HG02571 (cell line): Measurements from ENCODE around the gene SERPING1.

Experiments
- ATAC-seq: cut with Tn5 transposase; IDR thresholded peaks from one replicate; pipeline ENCODE4 v1.9.1; 2021; ENCODE audit warnings: mild to moderate bottlenecking, moderate library complexity; ENCODE audit not compliant: unreplicated experiment

SERPING1 gene

DNA sequence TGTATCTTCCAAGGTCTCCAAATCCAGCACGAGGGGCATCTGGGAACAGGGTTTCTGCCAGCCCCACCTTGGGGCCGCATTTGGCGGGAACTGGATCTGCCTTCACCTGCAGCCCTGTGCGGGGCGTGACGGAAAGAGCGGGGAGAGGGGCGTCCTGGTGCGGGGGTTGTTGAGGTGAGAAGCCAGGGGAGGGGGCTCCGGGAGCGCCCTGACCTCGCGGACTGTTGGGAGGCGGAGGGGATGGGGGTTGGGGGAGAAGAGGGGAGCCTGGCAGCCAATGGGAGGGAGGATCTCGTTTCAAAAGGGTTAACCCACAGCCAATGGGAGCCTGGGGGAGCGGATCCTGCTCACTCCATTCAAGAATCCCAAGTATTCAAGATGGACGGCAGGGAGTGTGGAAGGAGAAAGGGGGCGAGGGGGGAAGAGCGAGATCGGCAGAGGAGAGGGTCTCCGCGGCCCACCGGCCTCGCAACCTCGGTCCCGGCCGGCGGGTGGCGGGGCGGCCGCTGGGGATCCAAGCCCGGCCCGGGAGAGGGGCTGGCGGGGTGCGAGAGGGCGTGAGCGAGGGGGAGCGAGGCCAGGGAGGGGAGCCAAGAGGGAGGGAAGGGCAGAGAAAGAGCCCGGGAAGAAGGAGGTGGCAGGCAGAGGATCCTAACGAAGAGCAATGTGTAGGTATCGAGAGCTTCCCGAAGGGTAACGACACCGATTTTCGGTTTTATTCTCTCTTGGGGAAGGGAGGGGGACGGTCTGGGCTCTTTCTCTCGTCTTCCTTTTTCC is 40.7 kb downstream of the SERPING1 start:
- no peak for ATAC-seq

DNA sequence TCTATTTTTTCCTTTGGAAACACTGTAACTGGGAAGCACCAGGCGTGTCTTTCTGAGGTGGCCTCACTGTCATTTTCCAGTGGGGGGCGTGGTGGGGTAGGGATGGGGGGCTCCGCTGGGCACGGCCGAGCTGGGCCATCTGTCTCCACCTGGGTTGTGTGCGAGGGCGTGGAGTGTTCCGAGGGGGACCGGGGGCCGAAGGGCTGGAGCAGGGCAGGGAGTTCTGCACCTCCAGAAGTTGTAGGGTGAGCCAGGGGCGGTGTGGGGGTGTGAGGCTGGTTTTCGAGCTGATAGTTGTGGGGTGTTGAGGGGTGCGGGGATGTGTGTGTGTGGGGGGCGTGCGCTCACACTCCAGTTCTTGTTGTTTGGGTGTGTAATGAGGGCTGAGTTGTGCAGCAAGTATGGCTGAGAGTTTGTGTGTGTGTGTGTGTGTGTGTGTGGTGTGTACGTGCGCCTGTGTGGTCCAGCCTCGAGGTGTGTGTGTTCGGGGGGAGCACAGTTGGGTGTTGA is 41.4 kb downstream of the SERPING1 start:
- ATAC-seq: no peak

GRCh38 chr11:57639321-57640067 is 42.0 kb downstream of the SERPING1 start:
- no peak for ATAC-seq

DNA sequence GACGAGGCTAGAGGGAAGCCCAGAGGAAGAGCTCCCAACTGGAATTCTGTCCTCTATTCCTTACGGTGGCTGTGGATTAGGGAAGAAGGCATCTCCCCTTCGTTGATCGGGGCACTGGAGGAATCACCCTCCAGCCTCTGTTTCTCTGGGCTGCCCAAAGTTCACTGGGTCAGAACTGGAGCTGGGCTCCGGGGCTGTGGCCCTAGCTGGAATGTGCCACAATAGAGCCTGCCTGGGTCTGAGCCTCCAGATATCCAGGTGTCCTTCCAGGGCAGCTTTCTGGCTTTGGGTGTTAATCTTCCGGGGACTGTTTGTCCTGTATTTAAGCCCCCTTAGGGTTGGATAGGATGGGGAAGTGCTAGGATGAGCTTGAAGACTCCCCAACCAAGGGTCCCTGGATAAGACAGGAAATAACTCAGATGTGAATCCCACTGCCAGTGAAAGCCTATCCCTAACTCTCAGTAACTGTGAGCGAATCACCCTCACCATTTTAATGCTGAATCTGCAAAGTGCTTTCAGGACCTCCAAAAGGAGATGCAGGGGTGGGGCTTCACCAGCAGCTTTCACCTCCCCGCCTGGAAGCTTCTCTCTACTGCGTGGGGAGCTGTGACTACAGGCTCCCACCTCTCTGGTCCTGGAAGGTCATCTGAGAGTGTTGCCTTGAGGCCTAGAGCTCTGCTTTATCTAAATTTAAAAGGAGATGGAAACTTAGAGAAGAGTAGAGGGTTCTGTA is 42.7 kb downstream of the SERPING1 start:
- no peak for ATAC-seq

GRCh38 chr11:57641011-57641807 is 43.7 kb downstream of the SERPING1 start:
- ATAC-seq: no peak

DNA sequence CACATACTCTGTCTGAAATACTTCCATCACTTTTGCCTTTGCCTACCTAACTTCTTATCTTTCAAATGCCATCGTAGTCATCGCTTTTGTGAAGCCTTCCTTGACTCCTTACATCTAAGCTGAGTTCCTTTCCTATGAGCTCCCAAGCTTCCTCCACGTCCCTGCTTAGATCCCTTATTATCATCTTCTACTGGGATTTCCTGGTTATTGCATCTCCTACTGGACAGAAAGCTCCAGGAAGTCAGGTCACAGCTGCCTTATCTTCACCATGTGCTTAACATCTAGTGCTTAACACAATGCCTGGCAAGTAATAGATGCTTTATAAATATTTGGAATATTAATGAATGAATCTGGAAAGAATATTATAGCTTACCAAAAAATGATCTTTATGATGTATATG is 46.3 kb downstream of the SERPING1 start:
- no peak for ATAC-seq

GRCh38 chr11:57644748-57645688 is 47.5 kb downstream of the SERPING1 start:
- peak; percentile 50 for ATAC-seq

- ATAC-seq: no peak
These were observed 48.2 kb downstream of the SERPING1 start for GRCh38 chr11:57645689-57646085.

- no peak for ATAC-seq
These were observed 48.8 kb downstream of the SERPING1 start for GRCh38 chr11:57646194-57646798.

DNA sequence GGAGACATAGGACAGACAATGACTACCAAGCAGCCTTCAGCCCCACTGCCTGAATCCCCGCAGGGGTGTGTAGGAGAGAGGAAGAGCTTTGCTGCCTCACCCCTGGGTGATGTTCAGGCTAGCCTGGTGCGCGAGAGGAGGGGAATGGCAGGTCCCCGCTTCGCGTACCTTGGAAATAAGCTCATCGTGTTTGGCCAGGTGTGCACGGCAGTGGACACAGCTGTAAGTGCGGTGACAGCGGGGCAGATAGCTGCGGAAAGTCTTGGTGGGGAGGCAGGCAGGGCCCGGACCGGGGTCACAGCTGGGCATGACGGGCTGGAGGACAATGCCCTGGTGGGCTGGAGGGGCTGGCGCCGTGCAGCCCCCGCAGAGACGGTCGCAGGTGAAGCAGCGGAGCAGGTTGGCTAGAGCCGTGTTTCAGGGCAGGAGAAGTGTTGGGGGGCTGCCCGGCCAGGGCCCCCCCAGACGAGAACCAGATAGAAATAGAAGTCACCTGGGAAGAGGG is 49.4 kb downstream of the SERPING1 start:
- no peak for ATAC-seq

DNA sequence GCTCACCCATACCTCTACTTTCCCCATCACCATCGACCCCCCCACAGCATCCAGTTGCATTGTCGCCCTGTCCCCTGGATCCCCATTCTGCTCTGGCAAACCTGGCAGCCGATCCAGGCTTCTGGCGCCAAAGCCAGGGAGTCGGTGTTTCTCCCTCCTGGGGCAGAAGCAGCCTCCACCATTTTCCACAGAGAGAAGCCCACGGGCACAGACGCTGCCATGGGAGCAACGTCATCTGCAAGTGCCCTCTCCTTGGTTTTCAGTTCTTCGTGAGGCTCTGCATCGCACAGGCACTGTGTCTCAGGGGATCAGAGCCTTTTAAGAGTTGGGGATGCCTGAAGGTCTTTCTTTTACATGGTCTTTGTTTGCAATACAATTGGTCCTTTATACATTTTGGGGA is 49.9 kb downstream of the SERPING1 start:
- no peak for ATAC-seq

DNA sequence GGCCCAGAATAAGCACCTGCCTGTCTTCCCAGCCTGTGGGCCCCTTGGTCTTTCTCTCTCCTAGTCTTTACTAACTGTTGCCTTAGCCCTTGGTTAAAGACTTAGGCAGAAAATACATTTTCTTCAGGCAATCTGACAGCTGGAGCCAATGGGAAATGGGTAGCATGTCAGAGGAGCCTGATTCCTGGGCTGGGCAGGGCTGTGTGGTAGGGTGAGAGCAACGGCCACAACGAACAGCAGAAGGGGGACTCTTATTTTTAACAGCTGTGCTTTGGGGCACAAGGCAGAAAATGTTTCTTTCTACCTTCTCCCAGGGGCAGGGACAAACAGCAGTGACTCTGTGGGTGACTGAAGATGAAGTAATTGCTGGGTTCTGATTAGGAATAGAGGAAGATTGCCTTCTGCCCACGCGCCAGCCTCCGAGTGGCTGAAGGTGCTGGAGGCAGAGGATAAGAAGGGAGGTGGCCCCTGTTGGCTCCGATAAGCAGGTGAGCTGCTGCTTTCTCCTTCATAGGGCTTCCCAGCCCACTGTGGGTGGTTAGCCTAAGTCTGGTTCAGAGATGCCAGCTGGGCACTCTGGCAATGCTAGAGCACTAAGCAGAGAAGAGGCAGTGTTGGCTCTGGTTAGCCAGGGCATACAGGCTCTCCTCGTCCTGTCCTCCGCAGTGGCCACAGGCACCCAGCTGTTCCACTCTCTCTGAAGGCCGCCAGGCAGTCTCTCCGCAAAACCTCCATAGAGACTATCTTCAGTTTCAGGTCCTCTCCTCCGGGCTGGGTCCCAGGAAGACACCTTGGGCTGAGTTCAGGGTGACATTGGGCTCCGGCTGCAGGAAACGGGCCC is 50.7 kb downstream of the SERPING1 start:
- no peak for ATAC-seq

DNA sequence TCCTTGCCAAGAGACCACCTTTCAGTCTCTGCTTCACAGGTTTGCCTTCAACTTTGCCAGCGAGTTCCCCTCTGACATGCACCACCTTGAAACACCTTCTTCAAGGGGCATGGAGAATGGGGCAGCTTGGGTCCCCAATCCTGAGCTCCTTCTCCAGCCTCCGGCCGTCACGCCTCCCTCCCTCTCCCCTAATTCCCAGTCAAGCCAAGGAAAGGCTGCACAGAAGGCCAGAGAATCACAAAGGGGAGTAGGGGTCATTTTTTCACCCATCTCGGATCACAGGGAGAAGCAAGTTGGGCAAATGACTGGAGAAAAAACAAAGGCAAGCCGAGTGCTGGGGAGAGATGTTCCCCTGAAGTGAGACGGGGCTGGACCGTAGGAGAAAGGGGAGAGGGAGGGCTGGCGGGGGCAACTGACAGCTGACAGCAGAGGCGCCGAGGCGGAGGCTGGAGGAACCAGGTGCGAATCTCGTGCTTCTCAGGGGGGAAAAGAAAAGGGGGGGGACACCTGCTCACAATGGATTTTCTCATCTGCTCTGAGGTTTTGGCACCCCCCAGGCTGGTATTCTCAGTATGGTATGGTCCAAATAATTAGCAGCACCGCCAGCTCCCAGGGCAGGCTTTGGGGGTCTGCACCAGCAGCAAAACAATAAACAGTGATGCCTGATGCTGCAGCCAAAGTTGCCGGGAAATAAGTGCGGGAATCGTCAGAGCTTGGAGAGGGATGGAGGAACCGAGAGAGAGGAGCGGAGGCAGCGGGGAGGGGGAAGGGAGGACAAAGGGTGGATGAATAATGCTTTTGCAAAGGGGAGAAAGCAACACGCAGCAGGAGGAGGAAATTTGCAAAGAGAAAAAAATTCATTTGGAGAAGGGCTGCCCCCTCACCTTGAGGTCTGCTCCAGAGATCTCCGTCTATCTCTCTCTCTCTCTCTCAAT is 51.6 kb downstream of the SERPING1 start:
- no peak for ATAC-seq

DNA sequence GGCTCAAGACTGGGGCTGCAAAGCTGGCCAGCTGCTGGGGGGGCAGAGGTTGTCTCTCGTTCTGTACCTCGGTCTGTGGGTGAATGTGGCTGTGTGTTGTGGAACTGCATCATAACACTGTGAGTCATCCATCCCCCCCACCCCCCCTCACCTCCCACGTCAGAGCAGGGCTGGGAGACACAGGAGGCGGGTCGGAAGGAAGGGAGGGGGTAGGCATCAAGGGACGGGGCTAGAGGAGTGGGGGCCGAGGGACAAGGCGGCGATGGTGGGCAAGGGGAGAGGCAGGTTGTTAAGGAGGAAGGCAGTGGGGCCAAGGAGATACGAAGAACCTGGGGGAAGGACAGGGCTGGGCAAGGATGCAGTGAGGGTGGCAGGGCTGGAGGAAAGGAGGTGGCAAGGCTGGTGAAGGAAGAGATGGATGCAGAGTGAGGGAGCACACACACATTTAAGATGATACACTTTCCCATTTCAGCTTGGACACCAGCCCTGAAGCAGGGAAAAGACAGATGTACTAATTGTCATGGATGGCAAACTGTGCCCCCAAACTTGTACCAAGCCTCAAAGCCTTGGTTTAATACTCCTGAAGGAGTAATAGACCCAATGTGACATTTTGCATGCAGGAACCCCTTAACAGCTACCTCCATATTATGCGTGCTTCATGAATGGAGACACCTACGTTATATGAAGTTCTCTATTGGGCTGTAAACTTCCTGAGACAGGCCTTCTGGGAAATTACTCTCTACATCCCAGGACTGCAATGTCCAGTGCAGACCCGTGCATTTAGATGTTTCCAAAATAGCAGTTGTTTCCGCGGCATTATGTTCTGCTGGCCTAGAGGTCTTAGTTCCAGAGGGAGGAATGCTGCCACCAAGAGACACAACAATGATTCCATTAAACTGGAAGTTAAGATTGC is 52.6 kb downstream of the SERPING1 start, which contains the start of gene YPEL4:
TSS of gene YPEL4 (minus strand) at position 87 of the 913 bp plus-strand sequence. CDS start 2,805 bp downstream, outside the sequence.
- ATAC-seq: no peak

DNA sequence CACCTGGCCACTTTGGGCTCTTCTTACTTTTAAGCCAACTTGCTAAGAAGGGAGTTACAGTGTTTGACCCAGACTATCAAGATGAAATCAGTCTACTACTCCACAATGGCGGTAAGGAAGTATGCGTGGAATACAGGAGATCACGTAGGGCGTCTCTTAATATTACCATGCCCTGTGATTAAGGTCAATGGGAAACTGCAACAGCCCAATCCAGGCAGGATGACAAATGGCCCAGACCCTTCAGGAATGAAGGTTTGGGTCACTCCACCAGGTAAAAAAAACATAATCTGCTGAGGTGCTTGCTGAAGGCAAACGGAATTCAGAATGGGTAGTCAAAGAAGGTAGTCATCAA is 53.2 kb downstream of the SERPING1 start:
- no peak for ATAC-seq

GRCh38 chr11:57651408-57651807 is 53.9 kb downstream of the SERPING1 start:
- ATAC-seq: no peak
